ENCODE measurements around the gene VASN. TPM values are rescaled to one million over a fixed set of nuclear protein-coding genes. Genes with fewer than 3 reads are reported as not detected.
"Not testable (repeated sequence)": the region's sequence is repeated elsewhere in the genome, so short reads cannot be mapped to it uniquely, and the experiment has no call there.

The VASN gene
- total RNA-seq, 1 donor from 2014 or later, result 1.6 TPM

- no peak for DNase-seq (ENCODE audit: low read depth in 2 of 2)
These were observed 12.2 kb downstream of the VASN start for GRCh38 chr16:4383591-4384444.

GRCh38 chr16:4384509-4384942 is 12.9 kb downstream of the VASN start:
- no peak for DNase-seq (ENCODE audit: low read depth in 2 of 2)

GRCh38 chr16:4385066-4385788 is 13.6 kb downstream of the VASN start:
- no peak for DNase-seq (ENCODE audit: low read depth in 2 of 2)

GRCh38 chr16:4385789-4386450 is 14.3 kb downstream of the VASN start:
- DNase-seq (ENCODE audit: low read depth in 2 of 2), result no peak

GRCh38 chr16:4386451-4386805 is 14.8 kb downstream of the VASN start:
- no peak for DNase-seq (ENCODE audit: low read depth in 2 of 2)

GRCh38 chr16:4386951-4387565 is 15.4 kb downstream of the VASN start:
- peak in 1 of 2 donors; percentile 42 for DNase-seq (ENCODE audit: low read depth in 2 of 2)

GRCh38 chr16:4387781-4388180 is 16.1 kb downstream of the VASN start:
- DNase-seq (ENCODE audit: low read depth in 2 of 2), result no peak

- no peak for DNase-seq (ENCODE audit: low read depth in 2 of 2)
These were observed 16.8 kb downstream of the VASN start for GRCh38 chr16:4388271-4389021.

- DNase-seq (ENCODE audit: low read depth in 2 of 2), result no peak
These were observed 17.7 kb downstream of the VASN start for GRCh38 chr16:4389051-4389955.

GRCh38 chr16:4390266-4391260 is 18.9 kb downstream of the VASN start:
- no peak for DNase-seq (ENCODE audit: low read depth in 2 of 2)

- no peak for DNase-seq (ENCODE audit: low read depth in 2 of 2)
These were observed 20.2 kb downstream of the VASN start for GRCh38 chr16:4391631-4392381.

GRCh38 chr16:4392382-4393239 is 21.0 kb downstream of the VASN start:
- no peak for DNase-seq (ENCODE audit: low read depth in 2 of 2)

GRCh38 chr16:4393240-4393600 is 21.6 kb downstream of the VASN start:
- DNase-seq (ENCODE audit: low read depth in 2 of 2), result no peak

- not testable (repeated sequence) for DNase-seq (ENCODE audit: low read depth in 2 of 2)
These were observed 22.2 kb downstream of the VASN start for GRCh38 chr16:4393850-4394249.

GRCh38 chr16:4395055-4395726 is 23.5 kb downstream of the VASN start:
- DNase-seq (ENCODE audit: low read depth in 2 of 2), result no peak

GRCh38 chr16:4399001-4399730 is 27.5 kb downstream of the VASN start:
- DNase-seq (ENCODE audit: low read depth in 2 of 2), result no peak
